ENCODE data around the gene FYN. TPM values are rescaled to one million over a fixed set of nuclear protein-coding genes. Genes with fewer than 3 reads are reported as not detected.
A peak's percentile ranks its signal among the peaks of the same experiment; 100 is the strongest.

The FYN gene
- polyA plus RNA-seq, 1 donor from 2014 or later, result 45.9 TPM

DNA sequence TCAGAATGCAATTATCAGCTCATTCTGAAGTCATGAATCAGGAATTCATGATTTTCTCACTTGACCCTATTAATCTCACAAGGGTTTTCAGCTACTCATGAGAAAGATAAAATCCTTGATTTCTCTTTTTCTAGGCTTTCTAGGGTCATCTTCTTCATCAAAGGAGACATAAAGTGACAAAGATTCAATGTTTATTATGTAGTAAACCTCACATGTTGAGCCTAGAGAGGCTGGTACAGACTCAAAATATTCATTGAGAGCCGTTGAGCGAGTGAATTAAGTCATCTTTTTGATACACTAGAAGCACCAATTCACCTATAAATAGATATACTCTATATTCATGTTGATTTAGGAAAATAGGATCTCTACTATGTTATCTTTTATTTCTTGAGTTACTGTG is 162.8 kb downstream of the FYN start:
- peaks cover 2 to 7% (median 5%) of the 10 kb centered on the region in 3 donors for H3K4me1 Mint-ChIP-seq

DNA sequence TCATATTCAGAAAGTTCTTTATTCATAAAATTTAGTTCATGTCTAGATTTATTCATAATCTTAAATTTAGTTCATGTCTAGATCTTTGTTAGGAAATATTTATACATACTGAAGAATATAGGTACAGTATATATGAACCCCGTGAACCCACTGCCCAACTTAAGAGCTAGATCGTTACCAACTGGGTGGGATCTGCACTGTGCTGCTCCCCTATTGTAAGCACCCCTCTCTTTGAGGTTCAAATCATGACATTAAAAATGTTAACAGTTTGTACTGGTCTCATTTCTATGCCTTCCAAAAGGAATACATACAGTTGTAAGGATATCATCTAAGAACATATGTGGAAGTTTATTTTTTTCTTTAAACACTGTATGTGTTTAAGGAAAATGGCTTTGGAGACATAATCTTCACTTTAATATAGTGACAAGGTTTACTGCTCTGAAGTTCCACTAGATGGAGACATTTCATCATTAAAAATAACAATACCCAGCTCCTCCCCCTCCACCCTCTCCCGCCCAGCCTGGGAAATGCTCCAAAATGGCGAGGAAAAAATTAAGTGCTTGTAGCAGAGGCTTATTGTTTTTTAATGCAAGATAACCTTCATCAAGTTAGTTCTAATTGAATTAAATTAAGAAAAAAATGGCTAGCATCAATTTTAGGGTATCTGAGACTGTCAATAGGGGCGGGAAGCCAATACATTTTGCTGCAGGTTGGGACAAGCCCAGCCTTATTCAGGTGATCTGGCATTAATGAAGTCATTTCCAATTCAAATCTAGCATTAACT is 163.4 kb downstream of the FYN start:
- H3K4me3 Mint-ChIP-seq, result peak overlapping the region in 1 of 4 donors; percentile 24
- peak overlapping the region in 1 of 3 donors; percentile 31 for H3K27ac Mint-ChIP-seq
- no peaks in the 10 kb centered on the region for H3K9me3 Mint-ChIP-seq
- H3K27me3 Mint-ChIP-seq, result no peaks in the 10 kb centered on the region
- no peaks in the 10 kb centered on the region for H3K36me3 Mint-ChIP-seq
- peaks cover 2 to 7% (median 5%) of the 10 kb centered on the region in 3 donors for H3K4me1 Mint-ChIP-seq

More for the DNA sequence above, 162.8 kb downstream of the FYN start:
- Mint-ChIP-seq H3K9me3 (no peaks in the 10 kb centered on the region), H3K4me3 (no peak overlapping the region), H3K27me3 (no peaks in the 10 kb centered on the region), H3K36me3 (no peaks in the 10 kb centered on the region), H3K27ac (peak overlapping the region in 1 of 3 donors; percentile 92)

DNA sequence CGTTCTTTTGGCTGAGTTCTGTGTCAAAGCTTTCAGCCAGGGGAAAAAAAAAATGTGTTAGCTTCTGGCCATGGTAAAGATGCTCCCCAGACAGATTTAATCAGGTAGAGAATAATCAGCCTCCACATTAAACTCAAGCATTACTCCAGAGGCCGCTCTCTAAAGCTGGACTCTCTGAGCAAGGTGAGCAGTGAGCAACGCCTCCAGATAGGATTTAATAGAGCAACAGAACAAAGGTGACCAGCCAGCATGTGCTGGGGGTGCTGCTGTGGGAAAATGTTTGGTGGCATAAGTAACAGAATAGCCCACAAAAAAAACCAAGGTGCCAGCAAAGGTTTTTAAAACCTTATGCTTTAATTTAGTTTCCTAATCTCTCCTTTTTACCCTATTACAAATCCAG is 164.1 kb downstream of the FYN start:
- Mint-ChIP-seq H3K36me3 (peaks cover under 1% of the 10 kb centered on the region), H3K27ac (no peak overlapping the region), H3K9me3 (no peaks in the 10 kb centered on the region), H3K27me3 (no peaks in the 10 kb centered on the region), H3K4me3 (no peak overlapping the region), H3K4me1 (peaks cover 2 to 7% (median 5%) of the 10 kb centered on the region in 3 donors)

DNA sequence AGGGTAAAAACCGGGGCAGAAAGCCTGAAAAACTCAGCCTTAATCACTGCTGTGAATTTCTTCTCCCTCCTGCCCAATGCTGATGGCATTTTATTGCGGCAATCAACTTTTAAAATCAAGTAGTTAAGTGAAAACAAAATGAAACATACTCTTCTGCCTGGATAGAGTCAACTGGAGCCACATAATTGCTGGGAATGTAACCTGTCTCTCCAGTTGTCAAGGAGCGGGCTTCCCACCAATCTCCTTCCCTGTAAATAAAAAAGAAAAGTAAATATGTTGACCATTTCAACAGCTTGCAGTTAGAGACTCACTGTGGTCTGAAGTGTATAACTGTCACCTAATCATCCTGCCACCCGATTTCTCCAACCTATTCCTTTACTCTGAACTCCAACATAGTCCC is 165.5 kb downstream of the FYN start:
- Mint-ChIP-seq H3K27me3 (no peaks in the 10 kb centered on the region), H3K27ac (no peak overlapping the region)

DNA sequence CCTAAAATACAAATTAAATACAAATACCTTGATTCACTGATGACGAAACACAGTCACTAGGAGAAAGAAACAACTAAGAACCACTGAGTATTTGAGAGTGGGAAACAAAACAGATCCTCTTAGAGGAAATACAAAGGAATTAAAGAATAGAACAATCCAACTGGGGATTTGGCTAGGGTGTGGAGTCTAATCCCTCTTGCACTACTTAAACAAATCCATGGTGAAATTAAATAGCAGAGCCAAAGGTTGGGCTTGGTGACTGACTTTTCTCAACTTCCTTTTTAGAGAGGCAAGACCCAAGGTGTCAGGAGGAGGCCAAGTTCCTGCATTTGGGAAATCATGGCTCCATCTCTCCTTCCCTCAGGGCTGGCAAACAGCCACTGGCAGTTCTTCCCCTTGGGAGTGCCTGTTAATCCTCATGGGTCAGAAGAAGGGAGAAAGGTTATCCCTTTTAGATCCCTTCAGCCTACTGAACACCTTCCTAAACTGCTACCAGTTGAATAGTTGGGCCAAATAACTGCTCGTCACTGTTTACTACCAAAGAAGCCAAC is 166.3 kb downstream of the FYN start:
- H3K4me1 Mint-ChIP-seq, result peaks cover 2 to 7% (median 5%) of the 10 kb centered on the region in 3 donors
- H3K4me3 Mint-ChIP-seq, result no peak overlapping the region
- peaks cover 2% of the 10 kb centered on the region for H3K36me3 Mint-ChIP-seq
- no peak overlapping the region for H3K27ac Mint-ChIP-seq
- H3K9me3 Mint-ChIP-seq, result no peaks in the 10 kb centered on the region
- H3K27me3 Mint-ChIP-seq, result no peaks in the 10 kb centered on the region

More for the DNA sequence above, 165.5 kb downstream of the FYN start:
- no peaks in the 10 kb centered on the region for H3K9me3 Mint-ChIP-seq
- no peak overlapping the region for H3K4me3 Mint-ChIP-seq
- peaks cover 2% of the 10 kb centered on the region for H3K36me3 Mint-ChIP-seq
- H3K4me1 Mint-ChIP-seq, result peaks cover 2 to 7% (median 5%) of the 10 kb centered on the region in 3 donors

DNA sequence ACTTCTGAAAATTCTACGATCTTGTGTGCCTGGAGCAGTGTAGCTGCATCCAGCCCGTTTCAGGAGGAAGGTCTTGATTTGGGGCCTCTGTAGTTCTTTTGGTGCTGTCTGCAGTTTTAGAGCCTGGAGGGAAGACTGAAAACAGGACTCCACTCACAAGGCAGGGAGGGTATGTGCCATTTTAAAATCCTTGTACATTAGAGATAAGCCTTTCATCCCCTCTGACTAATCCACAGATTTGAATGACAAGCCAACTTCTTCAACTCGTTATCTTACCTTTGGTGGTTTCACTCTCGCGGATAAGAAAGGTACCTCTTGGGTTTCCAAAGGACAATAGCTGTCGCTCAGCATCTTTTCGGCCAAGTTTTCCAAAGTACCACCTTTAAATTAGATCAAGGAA is 169.5 kb downstream of the FYN start:
- no peak overlapping the region for H3K27ac Mint-ChIP-seq
- H3K4me3 Mint-ChIP-seq, result no peak overlapping the region
- no peaks in the 10 kb centered on the region for H3K27me3 Mint-ChIP-seq
- H3K9me3 Mint-ChIP-seq, result no peaks in the 10 kb centered on the region
- peaks cover 7% of the 10 kb centered on the region for H3K36me3 Mint-ChIP-seq
- no peaks in the 10 kb centered on the region for H3K4me1 Mint-ChIP-seq

DNA sequence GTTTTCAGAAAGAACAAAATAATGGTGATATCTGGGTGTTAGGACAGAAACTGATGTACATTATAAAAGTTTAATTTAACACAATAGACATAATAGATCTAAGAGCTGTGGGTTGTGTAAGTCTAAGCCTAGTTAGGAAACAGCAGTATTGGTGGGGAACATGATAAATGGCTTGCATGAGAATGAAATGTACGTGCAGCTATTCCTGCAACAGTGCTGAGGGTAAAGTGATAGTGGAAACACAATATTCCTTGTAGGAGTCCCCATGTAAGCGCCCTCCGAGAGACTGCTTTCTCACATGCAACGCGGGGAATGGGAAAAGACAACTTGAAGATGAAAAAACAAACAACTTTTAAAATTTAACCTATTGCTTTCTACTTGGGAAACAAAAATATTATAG is 171.0 kb downstream of the FYN start:
- Mint-ChIP-seq H3K36me3 (peaks cover 7% of the 10 kb centered on the region), H3K9me3 (no peaks in the 10 kb centered on the region), H3K27ac (no peak overlapping the region), H3K4me3 (no peak overlapping the region), H3K27me3 (no peaks in the 10 kb centered on the region), H3K4me1 (no peaks in the 10 kb centered on the region)

DNA sequence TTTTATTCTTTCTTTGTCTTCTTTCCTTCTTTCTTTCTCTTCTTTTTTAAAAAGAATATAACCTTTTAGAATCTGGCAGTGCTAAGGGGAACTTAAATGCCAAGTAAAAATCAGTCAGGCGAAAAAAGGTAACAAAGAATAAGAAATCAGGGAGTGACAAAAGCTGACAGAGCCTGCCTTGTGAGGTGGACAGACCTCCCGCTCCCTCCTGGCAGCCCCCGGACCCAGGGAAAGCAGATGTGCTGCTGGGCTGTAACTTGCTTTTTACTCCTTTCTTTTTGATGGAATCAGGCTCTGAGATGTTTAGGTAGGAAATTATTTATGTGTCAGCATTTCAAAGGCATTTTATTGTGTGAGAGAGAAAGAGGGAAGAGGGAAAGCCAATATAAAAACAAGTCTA is 172.1 kb downstream of the FYN start:
- Mint-ChIP-seq H3K9me3 (no peaks in the 10 kb centered on the region), H3K27me3 (no peaks in the 10 kb centered on the region), H3K36me3 (peaks cover 7% of the 10 kb centered on the region), H3K4me1 (no peaks in the 10 kb centered on the region), H3K27ac (no peak overlapping the region), H3K4me3 (no peak overlapping the region)

DNA sequence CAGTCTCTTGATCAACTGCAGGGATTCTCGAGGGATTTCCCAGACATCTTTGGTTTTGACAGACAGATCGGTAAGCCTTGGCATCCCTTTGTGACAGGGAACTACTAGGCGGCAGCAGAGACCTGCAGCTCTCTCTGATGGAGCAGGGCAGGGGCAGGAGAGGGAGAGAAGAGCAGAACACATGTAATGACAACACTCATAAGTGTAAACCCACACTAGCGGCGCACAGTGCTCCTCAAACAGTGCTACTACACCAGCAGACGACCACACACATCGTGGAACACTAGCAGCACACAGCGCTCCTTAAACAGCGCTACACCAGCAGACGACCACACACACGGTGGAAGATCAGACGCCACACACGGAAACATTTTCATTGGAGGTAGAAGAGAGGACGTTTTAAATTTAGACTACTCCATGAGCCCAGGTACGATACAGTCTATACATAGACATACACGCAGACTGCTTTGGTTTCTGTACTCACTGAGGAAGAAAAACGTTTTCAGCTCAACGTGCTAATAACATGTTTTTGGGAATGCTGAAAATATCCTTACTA is 173.0 kb downstream of the FYN start:
- Mint-ChIP-seq H3K4me3 (no peak overlapping the region), H3K4me1 (peaks cover 0 to 1% (median 0%) of the 10 kb centered on the region in 3 donors), H3K27ac (no peak overlapping the region), H3K36me3 (peaks cover 7% of the 10 kb centered on the region), H3K27me3 (no peaks in the 10 kb centered on the region), H3K9me3 (no peaks in the 10 kb centered on the region)

DNA sequence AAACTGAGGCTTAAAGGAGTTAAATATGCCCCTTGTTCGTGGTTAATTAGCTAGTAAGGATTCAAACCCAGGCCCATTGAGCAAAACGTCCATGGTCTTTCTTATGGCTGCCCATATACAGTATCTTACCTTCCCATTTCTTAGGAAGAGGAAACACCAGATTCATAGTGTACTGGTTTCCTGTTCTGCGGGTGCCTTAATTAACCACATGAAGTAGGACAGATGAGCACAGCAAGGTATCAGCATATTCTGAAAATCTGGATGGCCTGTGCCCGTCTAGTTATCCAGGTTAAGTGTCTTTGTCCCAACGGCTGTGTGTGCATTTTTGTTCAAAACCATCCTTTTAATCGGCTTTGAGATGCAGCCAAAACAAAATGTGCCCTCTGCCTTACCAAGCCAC is 174.1 kb downstream of the FYN start:
- Mint-ChIP-seq H3K9me3 (no peaks in the 10 kb centered on the region), H3K36me3 (peaks cover 6% of the 10 kb centered on the region), H3K27me3 (no peaks in the 10 kb centered on the region), H3K27ac (no peak overlapping the region), H3K4me1 (peaks cover 0 to 1% (median 0%) of the 10 kb centered on the region in 3 donors), H3K4me3 (no peak overlapping the region)

DNA sequence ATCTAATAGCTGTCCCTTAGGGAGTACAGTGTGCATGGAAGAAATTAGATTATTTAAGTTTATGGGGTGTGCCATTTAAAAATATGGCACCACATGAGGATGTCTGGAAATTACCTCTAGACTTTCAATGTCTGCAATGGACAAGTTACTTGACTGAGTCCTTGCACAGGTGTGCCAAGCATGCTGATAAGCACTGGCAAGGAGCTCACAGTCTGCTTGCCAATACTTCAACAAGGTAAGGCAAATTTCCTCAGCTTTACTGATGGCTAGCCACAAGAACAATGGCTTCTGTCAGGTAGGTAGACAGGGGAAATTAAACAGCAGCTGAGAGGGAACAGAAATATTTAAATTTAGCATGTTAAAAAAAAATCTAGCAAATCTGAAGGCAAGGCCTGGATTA is 176.4 kb downstream of the FYN start:
- H3K27ac Mint-ChIP-seq, result no peak overlapping the region
- H3K36me3 Mint-ChIP-seq, result peaks cover 5% of the 10 kb centered on the region
- peaks cover 0 to 1% (median 0%) of the 10 kb centered on the region in 3 donors for H3K4me1 Mint-ChIP-seq
- H3K4me3 Mint-ChIP-seq, result no peak overlapping the region
- no peaks in the 10 kb centered on the region for H3K9me3 Mint-ChIP-seq
- no peaks in the 10 kb centered on the region for H3K27me3 Mint-ChIP-seq

DNA sequence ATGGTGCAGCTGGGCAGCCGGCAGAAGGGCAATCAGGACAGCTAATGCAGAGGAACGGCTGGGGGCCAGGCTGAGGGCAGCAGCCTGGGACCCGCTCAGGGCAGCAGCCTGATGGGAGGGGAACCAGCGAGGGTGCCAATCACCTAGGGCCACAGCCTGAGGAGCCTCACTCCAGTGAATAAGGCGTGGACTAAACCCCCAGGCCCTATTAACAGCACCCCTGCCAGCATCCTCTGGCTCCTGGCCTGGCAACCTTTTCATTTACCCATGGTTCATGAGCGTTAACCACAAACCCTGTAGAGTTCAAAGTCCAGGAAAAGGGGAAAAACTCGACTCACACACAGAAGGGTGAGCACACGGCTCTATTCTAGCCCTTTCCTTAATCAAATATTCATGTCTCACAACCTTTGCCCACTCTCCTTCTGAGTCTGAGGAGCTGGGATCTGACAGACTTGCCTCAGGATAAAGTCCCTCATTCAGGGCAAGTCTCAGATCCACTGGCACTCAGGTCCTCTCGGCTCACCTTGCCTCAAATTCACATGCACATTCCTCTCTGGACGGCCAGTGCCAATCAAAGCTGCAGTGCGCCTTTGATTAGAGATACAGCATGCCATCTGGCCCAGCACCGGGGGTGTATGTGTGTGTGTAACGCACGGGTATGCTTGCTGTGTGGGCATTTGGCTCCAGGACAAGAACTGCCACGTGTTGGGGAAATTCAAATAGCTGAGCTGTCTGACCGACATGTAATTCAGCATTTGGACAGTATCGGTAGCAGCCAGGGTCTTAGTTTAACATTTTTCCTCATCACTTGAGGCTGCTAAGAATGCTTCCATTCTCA is 180.7 kb downstream of the FYN start:
- no peaks in the 10 kb centered on the region for H3K27me3 Mint-ChIP-seq
- H3K4me3 Mint-ChIP-seq, result peak overlapping the region in 1 of 4 donors; percentile 13
- peaks cover 0 to 1% (median 0%) of the 10 kb centered on the region in 3 donors for H3K4me1 Mint-ChIP-seq
- H3K36me3 Mint-ChIP-seq, result no peaks in the 10 kb centered on the region
- H3K9me3 Mint-ChIP-seq, result no peaks in the 10 kb centered on the region
- no peak overlapping the region for H3K27ac Mint-ChIP-seq

DNA sequence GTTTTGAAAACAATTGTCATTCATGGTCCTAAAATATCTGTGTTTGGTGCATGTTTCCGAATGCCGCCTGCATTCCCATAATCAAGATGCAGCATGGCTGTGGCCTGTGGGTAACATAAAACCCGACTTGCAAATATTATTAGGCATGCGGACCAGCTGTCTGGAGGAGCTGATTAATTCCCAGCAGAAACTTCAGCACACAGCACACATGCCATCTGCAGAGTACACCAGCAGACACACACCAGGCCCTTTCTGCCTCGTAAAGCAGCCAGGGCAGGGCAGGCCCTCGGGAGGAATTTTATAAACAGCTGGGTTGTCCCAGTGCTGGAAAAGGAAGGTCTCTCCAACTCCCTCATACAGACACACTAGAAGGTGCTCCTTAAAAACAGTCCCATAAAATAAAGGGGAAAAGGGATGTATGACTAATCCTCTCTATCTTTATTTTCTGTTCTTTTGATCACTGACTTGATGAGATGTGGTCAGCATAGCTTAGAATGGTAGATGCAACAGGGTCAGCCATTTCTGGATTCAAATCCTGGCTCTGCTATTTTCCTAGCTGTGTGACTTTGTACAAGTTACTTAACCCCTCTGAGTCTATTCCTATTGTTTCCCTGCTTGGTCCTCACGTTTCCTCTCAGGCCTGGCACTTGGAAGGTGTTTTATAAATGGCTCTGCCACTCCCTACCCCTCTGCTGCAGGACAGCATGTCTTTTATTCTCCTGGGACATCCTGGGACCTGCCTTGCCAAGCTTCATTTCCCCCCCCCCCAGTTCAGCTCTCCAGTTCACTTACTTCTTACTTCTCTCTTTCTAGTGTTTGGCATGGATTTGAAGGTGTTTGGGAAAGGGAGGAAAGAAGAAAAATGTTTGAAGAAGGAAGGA is 181.7 kb downstream of the FYN start:
- peaks cover 0 to 1% (median 0%) of the 10 kb centered on the region in 3 donors for H3K4me1 Mint-ChIP-seq
- H3K27me3 Mint-ChIP-seq, result no peaks in the 10 kb centered on the region
- H3K9me3 Mint-ChIP-seq, result no peaks in the 10 kb centered on the region
- peaks cover 2% of the 10 kb centered on the region for H3K36me3 Mint-ChIP-seq
- no peak overlapping the region for H3K27ac Mint-ChIP-seq
- H3K4me3 Mint-ChIP-seq, result no peak overlapping the region

DNA sequence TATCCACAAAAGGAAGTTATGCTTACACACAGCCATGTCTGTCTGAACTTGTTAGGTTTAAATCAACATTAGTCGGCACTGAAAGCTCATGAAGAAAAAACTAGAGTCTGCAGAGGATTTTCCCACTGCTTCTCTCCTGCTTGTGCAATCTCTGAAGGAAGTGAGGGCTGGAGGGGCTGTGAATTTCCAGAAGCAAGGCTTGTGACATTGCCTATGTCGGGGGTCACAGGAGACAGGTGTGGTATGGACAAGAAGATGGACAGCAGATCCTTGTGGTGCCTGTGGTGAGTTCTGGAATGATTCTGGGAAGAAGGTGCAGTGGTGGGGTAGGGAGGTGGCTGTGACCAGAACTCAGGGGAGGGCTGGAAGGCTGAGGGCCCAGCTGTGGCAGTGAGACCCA is 183.3 kb downstream of the FYN start:
- no peaks in the 10 kb centered on the region for H3K9me3 Mint-ChIP-seq
- no peak overlapping the region for H3K4me3 Mint-ChIP-seq
- peaks cover 2% of the 10 kb centered on the region for H3K36me3 Mint-ChIP-seq
- H3K4me1 Mint-ChIP-seq, result peaks cover 0 to 1% (median 0%) of the 10 kb centered on the region in 3 donors
- no peak overlapping the region for H3K27ac Mint-ChIP-seq
- no peaks in the 10 kb centered on the region for H3K27me3 Mint-ChIP-seq

All from IgD-negative memory B cell (primary cell).